Measurements from ENCODE around the gene PFDN6.
"Not testable (repeated sequence)": the region's sequence is repeated elsewhere in the genome, so short reads cannot be mapped to it uniquely, and the experiment has no call there.

PFDN6 gene

DNA sequence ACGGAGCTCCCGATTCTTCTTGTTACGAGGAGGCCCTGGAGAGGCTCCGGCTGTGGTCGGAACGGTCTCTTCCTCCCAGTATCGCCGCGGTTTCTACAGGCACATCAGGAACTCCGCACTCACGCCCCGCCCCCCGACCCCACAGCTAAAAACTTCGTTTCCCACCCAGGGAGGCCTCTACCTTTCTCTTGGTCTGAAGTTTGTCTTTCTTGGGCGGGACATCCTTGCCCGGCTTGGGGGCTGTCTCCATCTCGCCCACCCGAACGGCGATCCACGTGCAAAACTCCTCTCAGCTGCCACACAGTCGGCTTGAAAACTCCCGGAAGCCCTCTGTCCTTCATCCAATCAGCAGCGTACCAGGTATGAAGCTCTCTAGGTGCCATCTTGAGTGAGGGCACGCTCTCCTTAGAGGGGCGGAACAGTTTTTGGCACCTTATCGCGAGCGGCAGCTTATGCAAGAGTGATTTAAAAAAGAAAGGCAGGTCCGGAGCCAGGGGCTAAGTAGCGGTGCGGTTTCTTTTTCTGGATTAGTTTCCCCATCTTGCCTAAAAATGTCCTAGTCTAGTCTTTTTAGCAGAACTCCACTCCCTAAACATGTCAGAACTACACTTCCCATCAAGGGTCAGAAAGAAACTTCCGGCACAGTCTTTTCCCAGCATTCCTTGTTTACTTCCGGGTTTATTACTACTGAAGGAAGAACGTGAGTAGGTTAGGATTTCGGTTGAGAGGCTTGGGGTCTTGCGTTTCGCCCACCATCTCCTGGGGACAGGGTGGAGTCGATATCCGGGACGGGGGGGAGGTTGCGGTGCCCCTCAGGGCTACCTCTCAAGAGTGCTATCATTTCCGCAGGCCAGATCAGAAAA, at the start of gene PFDN6, which contains the start of gene WDR46:
Gene PFDN6, plus strand, starts transcription at position 681 of the 863 bp plus-strand sequence. CDS start 256 bp downstream, outside the sequence.
Gene WDR46, minus strand, starts transcription at position 319 of the 863 bp plus-strand sequence. Its CDS starts 69 bp downstream, at position 250.
- DNase-seq = peak; percentile 98

DNA sequence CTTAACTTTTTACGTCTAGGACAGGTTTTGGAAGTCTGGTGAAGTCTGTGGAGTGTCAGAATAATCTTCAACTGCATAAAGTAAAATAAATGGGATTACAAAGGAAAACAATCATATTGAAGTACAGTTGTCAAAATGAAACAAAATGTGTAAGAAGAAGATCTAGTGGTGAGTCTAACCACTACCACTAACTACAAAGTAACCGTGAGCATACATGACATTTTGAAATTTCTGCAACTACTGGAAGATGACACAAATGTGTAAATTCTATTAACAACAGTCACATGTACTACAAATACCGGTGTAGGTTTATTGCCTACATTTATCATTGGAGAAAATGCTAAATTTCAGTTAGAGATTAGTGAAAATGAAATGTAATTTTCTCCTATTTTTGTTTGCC, 47.4 kb upstream of the PFDN6 start:
- no peak for DNase-seq

- DNase-seq = no peak
These were observed 45.9 kb upstream of the PFDN6 start for GRCh38 chr6:33243476-33243875.

GRCh38 chr6:33247977-33248642, 41.3 kb upstream of the PFDN6 start:
- DNase-seq = peak; percentile 97

DNA sequence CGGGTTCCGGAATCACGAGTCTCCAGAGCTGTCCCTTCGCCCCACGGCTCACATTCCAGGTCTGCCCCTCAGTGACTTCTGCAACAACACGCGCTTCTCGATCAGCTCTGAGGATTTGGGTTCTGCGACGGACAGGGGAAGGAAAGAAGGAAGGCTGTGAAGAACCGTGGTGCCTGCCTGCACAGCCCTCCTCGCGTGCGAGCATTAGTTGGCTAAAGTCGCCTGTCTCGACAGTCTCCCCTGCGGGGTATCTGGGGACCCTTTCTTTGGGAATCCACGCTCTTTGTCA, 40.8 kb upstream of the PFDN6 start:
- DNase-seq = peak; percentile 82

GRCh38 chr6:33248932-33249731, 40.3 kb upstream of the PFDN6 start:
- peak; percentile 98 for DNase-seq

- peak; percentile 8 for DNase-seq
These were observed 39.4 kb upstream of the PFDN6 start for GRCh38 chr6:33249732-33250630.

DNA sequence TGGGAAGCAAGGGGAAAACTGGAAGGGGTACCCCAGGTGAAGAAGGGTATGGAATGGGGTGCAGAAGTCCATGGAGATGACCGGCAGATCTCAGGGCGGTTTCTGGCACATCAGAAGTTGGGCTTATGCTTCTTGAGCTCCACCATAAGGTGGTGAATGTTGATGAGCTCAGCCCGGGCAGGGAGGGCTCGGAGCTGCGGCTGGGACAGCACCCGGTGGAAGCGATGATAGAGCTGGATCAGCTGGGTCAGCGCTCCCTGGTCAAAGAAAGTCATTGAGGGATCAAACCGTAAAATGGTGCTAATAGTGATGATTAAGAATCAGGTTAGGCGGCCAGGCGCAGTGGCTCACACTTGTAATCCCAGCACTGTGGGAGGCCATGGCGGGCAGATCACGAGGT, 38.7 kb upstream of the PFDN6 start:
- DNase-seq = no peak

GRCh38 chr6:33251395-33252012, 37.9 kb upstream of the PFDN6 start:
- DNase-seq = no peak

GRCh38 chr6:33252759-33253158, 36.6 kb upstream of the PFDN6 start:
- no peak for DNase-seq

- no peak for DNase-seq
These were observed 34.8 kb upstream of the PFDN6 start for GRCh38 chr6:33254591-33254990.

DNA sequence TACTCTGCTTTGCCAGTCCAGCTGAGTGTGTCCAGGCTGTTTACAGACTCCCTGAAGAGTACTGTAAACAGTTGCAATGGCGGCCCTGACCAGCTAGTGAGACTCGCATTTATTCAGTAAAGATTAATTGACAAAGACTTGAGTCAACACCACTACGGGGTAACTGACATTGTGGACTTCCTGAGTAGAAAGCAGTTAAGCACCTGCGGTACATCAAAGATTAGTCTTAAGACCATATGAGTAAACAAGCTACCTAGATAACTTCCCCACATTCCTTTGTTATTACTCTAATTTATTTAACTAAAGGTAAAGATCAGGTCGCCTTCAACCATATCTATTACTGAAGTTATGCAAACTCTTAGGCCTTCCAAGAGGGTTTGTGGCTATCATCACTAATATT, 30.4 kb upstream of the PFDN6 start:
- DNase-seq = no peak

DNA sequence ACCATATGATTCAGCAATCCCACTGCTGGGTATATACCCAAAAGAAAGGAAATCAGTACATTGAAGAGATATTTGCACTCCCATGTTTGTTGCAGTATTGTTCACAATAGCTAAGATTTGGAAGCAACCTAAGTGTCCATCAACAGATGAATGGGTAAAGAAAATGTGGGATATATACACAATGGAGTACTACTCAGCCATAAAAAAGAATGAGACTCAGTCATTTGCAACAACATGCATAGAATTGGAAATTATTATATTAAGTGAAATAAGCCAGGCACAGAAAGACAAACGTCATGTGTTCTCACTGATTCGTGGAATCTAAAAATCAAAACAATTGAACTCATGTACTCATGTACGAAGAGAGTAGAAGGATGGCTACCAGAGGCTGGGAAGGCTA, 26.9 kb upstream of the PFDN6 start:
- DNase-seq = not testable (repeated sequence)

- no peak for DNase-seq
These were observed 25.4 kb upstream of the PFDN6 start for GRCh38 chr6:33264015-33264414.

- no peak for DNase-seq
These were observed 18.3 kb upstream of the PFDN6 start for GRCh38 chr6:33271117-33271467.

GRCh38 chr6:33271468-33272274, 17.7 kb upstream of the PFDN6 start, which contains the start of the genes RPS18 and VPS52:
Gene RPS18 (plus strand): TSS chr6:33272075. CDS start chr6:33272120, 45 bp downstream.
Gene VPS52 (minus strand): TSS chr6:33271876. CDS start chr6:33271675, 201 bp downstream.
- peak; percentile 100 for DNase-seq

DNA sequence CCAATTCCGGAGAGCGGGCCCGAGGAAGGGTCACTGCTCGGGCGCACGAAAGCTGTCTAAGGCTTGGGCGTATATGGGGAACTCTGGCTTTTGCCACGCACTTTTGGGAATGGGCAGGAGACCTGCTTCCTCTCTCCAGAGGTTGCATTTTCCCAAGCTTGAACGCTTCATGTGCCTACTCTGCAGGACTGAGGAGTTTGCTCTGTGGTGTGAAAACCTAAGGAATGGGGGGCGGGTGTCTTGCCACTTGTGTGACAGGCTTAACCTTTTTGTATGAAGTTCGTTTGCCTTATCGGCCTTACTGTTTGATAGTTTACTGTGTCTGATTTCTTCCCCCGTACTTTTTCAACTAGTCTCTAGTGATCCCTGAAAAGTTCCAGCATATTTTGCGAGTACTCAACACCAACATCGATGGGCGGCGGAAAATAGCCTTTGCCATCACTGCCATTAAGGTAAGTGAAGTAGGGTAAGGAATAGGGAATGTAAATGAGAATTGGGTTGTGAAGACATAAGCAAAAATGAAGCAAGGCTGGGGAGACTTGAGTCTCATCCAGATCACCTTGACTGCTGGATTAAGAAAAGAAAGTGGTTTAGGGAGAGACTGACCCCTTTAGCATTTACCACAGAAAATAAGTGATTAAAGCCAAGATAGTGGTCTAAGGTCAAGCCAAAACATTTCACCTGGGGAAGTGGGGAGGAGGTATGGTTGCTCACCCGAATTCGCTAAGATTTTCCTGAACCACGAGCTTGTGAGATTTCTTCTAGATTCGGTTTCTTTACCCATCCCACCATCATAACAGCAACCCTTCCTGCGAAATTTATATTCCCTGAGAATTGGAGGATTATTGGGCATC, 16.9 kb upstream of the PFDN6 start:
- DNase-seq = no peak

- DNase-seq = no peak
These were observed 16.1 kb upstream of the PFDN6 start for GRCh38 chr6:33273129-33273923.
